GM12864 (cell line): Measurements from ENCODE around the gene PCP2.

Experiments
- DNase-seq: peaks from one replicate; pipeline ENCODE4 v3.0.0-alpha.2; 2011; ENCODE audit warnings: low read depth
- H3K4me3 ChIP-seq: 2 replicates; pipeline ENCODE4 v1.5.1; 2011; ENCODE audit warnings: mild to moderate bottlenecking, low read depth, low read length, control low read depth
- TF ChIP-seq, protein P1 (sequence below): IDR thresholded peaks from 2 replicates; pipeline ENCODE4 v1.5.1; 2011; ENCODE audit warnings: low read depth, mild to moderate bottlenecking, moderate library complexity, low read length, control low read depth, inconsistent platforms; ENCODE audit errors: missing control alignments

PCP2 gene

DNA sequence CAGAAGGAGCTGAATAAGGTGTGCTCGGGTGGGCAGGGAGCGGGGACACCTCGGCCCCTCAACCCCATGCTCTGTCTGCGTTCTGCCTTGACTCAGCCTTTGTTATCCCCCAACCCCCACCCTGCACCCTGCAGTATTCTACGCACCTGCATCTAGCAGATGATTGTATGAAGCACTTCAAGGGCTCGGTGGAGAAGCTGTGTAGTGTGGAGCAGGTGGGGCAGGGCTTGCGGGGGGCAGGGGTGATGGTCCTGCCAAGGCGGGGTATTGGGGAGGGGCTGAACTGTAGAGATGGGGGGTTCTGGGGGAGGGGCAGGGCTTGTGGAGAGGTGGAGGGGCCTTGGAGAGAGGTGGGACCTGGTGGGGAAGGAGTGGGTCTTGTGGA lies 9.5 kb upstream of the PCP2 start:
- TF ChIP-seq, protein P1, sequence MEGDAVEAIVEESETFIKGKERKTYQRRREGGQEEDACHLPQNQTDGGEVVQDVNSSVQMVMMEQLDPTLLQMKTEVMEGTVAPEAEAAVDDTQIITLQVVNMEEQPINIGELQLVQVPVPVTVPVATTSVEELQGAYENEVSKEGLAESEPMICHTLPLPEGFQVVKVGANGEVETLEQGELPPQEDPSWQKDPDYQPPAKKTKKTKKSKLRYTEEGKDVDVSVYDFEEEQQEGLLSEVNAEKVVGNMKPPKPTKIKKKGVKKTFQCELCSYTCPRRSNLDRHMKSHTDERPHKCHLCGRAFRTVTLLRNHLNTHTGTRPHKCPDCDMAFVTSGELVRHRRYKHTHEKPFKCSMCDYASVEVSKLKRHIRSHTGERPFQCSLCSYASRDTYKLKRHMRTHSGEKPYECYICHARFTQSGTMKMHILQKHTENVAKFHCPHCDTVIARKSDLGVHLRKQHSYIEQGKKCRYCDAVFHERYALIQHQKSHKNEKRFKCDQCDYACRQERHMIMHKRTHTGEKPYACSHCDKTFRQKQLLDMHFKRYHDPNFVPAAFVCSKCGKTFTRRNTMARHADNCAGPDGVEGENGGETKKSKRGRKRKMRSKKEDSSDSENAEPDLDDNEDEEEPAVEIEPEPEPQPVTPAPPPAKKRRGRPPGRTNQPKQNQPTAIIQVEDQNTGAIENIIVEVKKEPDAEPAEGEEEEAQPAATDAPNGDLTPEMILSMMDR = no peak

DNA sequence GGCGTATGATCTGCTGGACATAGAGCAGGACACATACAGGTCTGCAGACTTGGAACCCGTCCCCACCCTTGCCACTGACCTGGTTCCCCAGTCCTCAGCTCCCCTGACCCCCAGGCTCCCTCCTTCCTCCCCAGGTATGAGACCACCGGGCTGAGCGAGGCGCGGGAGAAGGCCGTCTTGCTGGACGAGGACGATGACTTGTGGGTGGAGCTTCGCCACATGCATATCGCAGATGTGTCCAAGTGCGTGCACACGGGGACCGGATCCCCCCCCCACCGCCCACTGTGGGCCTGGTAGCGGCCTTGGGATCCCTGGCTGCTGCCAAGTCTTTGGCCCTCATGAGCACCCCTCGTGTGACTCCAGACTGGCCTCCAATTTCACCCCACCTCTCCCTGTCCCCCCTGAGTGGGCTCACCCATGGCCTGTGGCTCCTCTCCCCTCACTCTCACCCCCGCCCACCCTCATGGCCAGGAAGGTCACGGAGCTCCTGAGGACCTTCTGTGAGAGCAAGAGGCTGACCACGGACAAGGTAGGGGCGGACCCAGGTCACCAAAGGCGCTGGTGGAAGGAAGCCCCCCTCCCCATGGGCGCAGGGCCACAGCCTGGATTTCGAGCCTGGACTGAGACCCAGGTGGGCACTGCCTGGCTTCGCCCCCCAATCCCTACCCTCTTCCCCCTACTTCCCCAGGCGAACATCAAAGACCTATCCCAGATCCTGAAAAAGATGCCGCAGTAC lies 8.9 kb upstream of the PCP2 start:
- H3K4me3 ChIP-seq = no peak overlapping the region
- TF ChIP-seq, protein P1 = no peak
- no peak for DNase-seq

More for the DNA sequence above, 9.5 kb upstream of the PCP2 start:
- no peak overlapping the region for H3K4me3 ChIP-seq
- no peak for DNase-seq

DNA sequence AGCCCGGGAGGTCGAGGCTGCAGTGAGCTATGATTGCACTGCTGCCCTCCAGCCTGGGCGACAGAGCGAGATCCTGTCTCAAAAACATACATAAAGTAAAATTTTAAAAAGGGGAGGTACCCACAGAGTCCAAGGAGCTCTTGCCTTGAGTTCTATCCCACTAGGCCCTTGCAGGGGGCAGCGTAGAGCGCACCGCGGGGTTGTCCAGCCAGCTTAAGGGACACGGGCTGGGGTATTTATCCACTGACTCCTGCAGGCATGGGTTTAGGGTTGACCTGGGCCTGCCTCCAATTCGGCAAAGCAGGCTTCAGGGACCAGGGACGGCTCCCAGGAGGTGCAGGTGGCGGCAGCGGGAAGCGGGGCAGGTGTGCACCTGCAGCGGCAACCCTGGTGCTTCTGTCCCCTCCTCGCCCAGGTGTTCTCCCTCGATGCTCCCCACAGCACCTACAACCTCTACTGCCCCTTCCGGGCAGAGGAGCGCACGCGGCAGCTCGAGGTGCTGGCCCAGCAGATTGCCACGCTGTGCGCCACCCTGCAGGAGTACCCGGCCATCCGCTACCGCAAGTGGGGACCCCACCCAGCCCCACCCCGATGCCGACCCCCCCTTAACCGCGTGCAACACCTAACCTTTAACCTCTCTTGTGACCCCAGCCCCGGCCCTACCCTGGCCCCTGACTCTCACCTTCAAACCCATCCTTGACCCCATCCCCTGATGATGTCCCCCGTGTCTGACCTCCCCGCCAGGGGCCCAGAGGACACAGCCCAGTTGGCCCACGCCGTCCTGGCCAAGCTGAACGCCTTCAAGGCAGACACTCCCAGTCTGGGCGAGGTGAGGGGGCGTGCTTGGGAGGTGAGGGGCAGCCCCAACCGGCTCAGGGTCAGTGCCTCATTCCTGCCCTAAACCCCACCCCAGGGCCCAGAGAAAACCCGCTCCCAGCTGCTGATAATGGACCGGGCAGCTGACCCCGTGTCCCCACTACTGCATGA lies 8.1 kb upstream of the PCP2 start:
- no peak for DNase-seq
- TF ChIP-seq, protein P1 = no peak
- H3K4me3 ChIP-seq = no peak overlapping the region

DNA sequence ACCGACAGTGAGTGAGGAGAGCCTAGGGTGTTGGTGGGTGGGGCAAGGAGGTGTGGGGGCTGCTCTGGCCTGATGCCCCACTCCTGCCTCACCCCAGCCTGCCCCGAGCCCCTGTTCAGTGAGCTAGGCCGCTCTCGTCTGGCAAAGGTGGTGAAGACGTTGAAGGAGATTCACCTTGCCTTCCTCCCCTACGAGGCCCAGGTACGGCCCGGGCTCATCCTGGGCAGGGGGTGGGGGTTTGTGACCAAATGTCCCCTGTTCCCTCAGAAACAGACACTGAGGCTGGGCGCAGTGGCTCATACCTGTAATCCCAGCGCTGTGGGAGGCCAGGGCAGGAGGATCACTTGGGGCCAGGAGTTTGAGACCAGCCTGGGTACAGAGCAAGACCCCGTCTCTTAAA lies 7.3 kb upstream of the PCP2 start:
- no peak overlapping the region for H3K4me3 ChIP-seq
- DNase-seq = no peak
- TF ChIP-seq, protein P1 = no peak

DNA sequence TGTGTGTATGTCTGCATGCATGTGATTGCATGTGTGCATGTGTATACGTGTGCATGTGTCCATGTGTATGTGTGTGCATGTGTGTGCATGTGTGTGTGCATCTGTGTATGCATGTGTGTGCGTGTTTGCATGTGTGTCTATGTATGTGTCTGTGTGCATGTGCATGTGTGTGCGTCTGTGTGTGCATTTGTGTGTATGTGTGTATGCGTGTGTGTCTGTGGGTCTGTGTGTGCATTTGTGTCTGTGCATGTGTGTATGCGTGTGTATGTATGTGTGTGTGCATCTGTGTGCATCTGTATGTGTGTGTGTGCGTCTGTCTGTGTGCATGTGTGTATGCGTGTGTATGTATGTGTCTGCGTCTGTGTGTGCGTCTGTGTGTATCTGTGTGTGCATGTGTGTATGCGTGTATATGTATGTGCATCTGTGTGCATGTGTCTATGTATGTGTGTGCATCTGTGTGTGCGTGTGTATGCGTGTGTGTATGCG lies 6.4 kb upstream of the PCP2 start:
- DNase-seq = no peak
- no peak overlapping the region for H3K4me3 ChIP-seq
- TF ChIP-seq, protein P1 = no peak

DNA sequence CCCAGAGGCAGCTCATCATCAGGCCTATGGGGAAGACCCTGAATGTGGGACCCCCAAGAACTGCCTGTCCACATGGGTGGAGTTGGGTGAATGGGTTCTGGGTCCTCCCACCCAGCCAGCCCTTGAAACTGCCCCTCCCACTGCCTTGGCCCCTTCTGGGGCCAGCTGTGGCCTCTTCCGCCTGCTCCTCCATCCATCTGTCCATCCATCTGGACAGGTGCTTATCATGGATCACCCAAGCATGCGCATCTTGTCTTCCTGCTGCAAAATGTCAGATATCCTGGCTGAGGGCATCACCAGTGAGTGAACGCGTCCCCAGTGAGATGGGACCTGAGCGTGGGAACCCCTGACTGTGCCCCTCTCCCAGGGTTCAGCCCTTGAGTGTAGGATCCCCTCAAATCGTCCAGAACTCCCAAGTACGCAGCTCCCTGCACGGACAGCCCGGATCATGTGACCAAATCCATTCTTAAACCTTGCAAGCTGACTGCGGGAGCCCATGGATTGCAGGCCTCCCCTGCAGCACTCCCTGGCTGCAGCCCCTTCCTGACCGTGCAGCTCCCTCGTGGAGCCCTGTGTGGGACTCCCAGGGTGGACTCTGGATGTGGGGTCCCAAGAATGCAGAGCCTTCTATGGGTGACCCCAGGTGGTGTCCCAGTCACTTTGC lies 5.4 kb upstream of the PCP2 start:
- TF ChIP-seq, protein P1 = no peak
- H3K4me3 ChIP-seq = no peak overlapping the region

More for the DNA sequence above, 5.4 kb upstream of the PCP2 start:
- DNase-seq = no peak
